H1 (cell line): ENCODE measurements around the gene PXDC1. TPM values are rescaled to one million over a fixed set of nuclear protein-coding genes. Genes with fewer than 3 reads are reported as not detected.

Source experiments
- CHD7 ChIP-seq: fragments of 300-600 bp; sonication (generic); IDR thresholded peaks from 2 replicates; pipeline ENCODE4 v1.7.1; 2012; ENCODE audit warnings: low read length, moderate library complexity, mild to moderate bottlenecking, inconsistent platforms; ENCODE audit not compliant: insufficient replicate concordance
- polyA plus RNA-seq, 7 experiments: library from polyadenylated mRNA; depleted of rRNA in 3 of 7; stranded (reverse) in 5 of 7; unstranded in 2 of 7; fragments of >200 nt in 5 of 7; fragments of 200-250 nt in 2 of 7; gene quantifications; 1 replicate in 5 of 7; 2 replicates in 1 of 7; 4 replicates in 1 of 7; pipeline versions ENCODE4 v1.2.1 to v1.2.3, GENCODE V29; 2011 to 2013; ENCODE audit warnings: missing spikeins in 2 of 7, mixed read lengths in 2 of 7
- total RNA-seq: library from RNA; stranded (reverse); fragmentation: NEBNext Ultra II Directional; extraction: Animal tissue kit (Norgen Biotek cat#: 25700); gene quantifications from 2 replicates; pipeline ENCODE4 v1.2.1, GENCODE V29; 2021

The PXDC1 gene
- total and polyA plus RNA-seq, 2 of the 8 experiments (the other 6 are each of a cell fraction or from before 2014, with no cell fraction given), result 1.7 to 2.0 TPM

- TF ChIP-seq CHD7, result no peak
These were observed 1.8 kb upstream of the PXDC1 start (continued) for GRCh38 chr6:3753228-3753835.
